ENCODE measurements around the gene COPZ1.
A peak's percentile ranks its signal among the peaks of the same experiment; 100 is the strongest.

COPZ1 gene

GRCh38 chr12:54294152-54294952 is 30.6 kb upstream of the COPZ1 start:
- H2BK5ac ChIP-seq (ENCODE audit: low read depth, low read length, poor library complexity): no peak overlapping the region
- WGBS (ENCODE audit: extremely low coverage, insufficient coverage, insufficient read length): no CpG with 5 or more reads among the region's 9 CpGs
- no peak overlapping the region for H3K18ac ChIP-seq (ENCODE audit: low read length)
- H3K4me3 ChIP-seq (ENCODE audit: low read depth, low read length): no peak overlapping the region
- no peak overlapping the region for H3K4ac ChIP-seq (ENCODE audit: low read depth, low read length)
- no peak overlapping the region for H3K4me2 ChIP-seq (ENCODE audit: low read length)
- no peaks in the 10 kb centered on the region for H3K9me3 ChIP-seq (ENCODE audit: insufficient read depth, low read depth, low read length)
- DNase-seq: peak in 1 of 2 donors; percentile 70
- H3K23ac ChIP-seq (ENCODE audit: low read length): no peak overlapping the region
- H2BK120ac ChIP-seq (ENCODE audit: insufficient read depth, low read length, poor library complexity): no peak overlapping the region
- no peak overlapping the region for H4K12ac ChIP-seq (ENCODE audit: low read depth, low read length)
- no peaks in the 10 kb centered on the region for H3K79me1 ChIP-seq (ENCODE audit: low read length)
- H2AFZ ChIP-seq (ENCODE audit: insufficient read depth, low read length, poor library complexity): no peak overlapping the region
- no peak overlapping the region for H3K14ac ChIP-seq (ENCODE audit: low read length)
- no peaks in the 10 kb centered on the region for H3K79me2 ChIP-seq (ENCODE audit: control insufficient read depth, insufficient read depth, low read length, poor library complexity)
- no peaks in the 10 kb centered on the region for H3K36me3 ChIP-seq (ENCODE audit: control insufficient read depth in 1 of 2, insufficient read depth in 2 of 2, low read length in 2 of 2)
- H4K8ac ChIP-seq (ENCODE audit: low read depth, low read length): no peak overlapping the region
- H3K27ac ChIP-seq (ENCODE audit: low read depth, low read length): no peak overlapping the region
- H3K4me1 ChIP-seq (ENCODE audit: control insufficient read depth in 1 of 2, insufficient read depth in 2 of 2, low read length in 2 of 2): no peaks in the 10 kb centered on the region
- H2BK12ac ChIP-seq (ENCODE audit: low read length): no peak overlapping the region
- no peaks in the 10 kb centered on the region for H3K27me3 ChIP-seq (ENCODE audit: insufficient read depth, low read length)
- H3K9ac ChIP-seq (ENCODE audit: low read length): no peak overlapping the region
- H4K91ac ChIP-seq (ENCODE audit: low read depth, low read length): no peak overlapping the region
- no peak overlapping the region for H2AK5ac ChIP-seq (ENCODE audit: low read length)

GRCh38 chr12:54294953-54295566 is 29.9 kb upstream of the COPZ1 start:
- DNase-seq: no peak
- Histone ChIP-seq H2BK5ac (ENCODE audit: low read depth, low read length, poor library complexity) (no peak overlapping the region), H4K8ac (ENCODE audit: low read depth, low read length) (no peak overlapping the region), H2BK120ac (ENCODE audit: insufficient read depth, low read length, poor library complexity) (no peak overlapping the region), H3K4me1 (ENCODE audit: control insufficient read depth in 1 of 2, insufficient read depth in 2 of 2, low read length in 2 of 2) (peaks cover 2% of the 10 kb centered on the region in 2 experiments), H3K9me3 (ENCODE audit: insufficient read depth, low read depth, low read length) (no peaks in the 10 kb centered on the region), H3K79me1 (ENCODE audit: low read length) (no peaks in the 10 kb centered on the region), H3K23ac (ENCODE audit: low read length) (no peak overlapping the region), H2BK12ac (ENCODE audit: low read length) (no peak overlapping the region), H3K14ac (ENCODE audit: low read length) (no peak overlapping the region), H3K79me2 (ENCODE audit: control insufficient read depth, insufficient read depth, low read length, poor library complexity) (no peaks in the 10 kb centered on the region), H3K36me3 (ENCODE audit: control insufficient read depth in 1 of 2, insufficient read depth in 2 of 2, low read length in 2 of 2) (no peaks in the 10 kb centered on the region), H2AFZ (ENCODE audit: insufficient read depth, low read length, poor library complexity) (no peak overlapping the region), H3K18ac (ENCODE audit: low read length) (no peak overlapping the region), H3K27ac (ENCODE audit: low read depth, low read length) (no peak overlapping the region), H4K91ac (ENCODE audit: low read depth, low read length) (no peak overlapping the region), H4K12ac (ENCODE audit: low read depth, low read length) (no peak overlapping the region), H3K4ac (ENCODE audit: low read depth, low read length) (no peak overlapping the region), H3K27me3 (ENCODE audit: insufficient read depth, low read length) (no peaks in the 10 kb centered on the region), H3K4me3 (ENCODE audit: low read depth, low read length) (no peak overlapping the region), H2AK5ac (ENCODE audit: low read length) (no peak overlapping the region), H3K9ac (ENCODE audit: low read length) (no peak overlapping the region), H3K4me2 (ENCODE audit: low read length) (no peak overlapping the region)
- WGBS (ENCODE audit: extremely low coverage, insufficient coverage, insufficient read length): no CpG with 5 or more reads among the region's 9 CpGs

GRCh38 chr12:54296393-54297099 is 28.4 kb upstream of the COPZ1 start:
- H3K9ac ChIP-seq (ENCODE audit: low read length): no peak overlapping the region
- peaks cover 2% of the 10 kb centered on the region for H3K79me1 ChIP-seq (ENCODE audit: low read length)
- no peaks in the 10 kb centered on the region for H3K9me3 ChIP-seq (ENCODE audit: insufficient read depth, low read depth, low read length)
- no peak overlapping the region for H3K23ac ChIP-seq (ENCODE audit: low read length)
- no peak overlapping the region for H2AFZ ChIP-seq (ENCODE audit: insufficient read depth, low read length, poor library complexity)
- H3K36me3 ChIP-seq (ENCODE audit: control insufficient read depth in 1 of 2, insufficient read depth in 2 of 2, low read length in 2 of 2): no peaks in the 10 kb centered on the region
- no peaks in the 10 kb centered on the region for H3K79me2 ChIP-seq (ENCODE audit: control insufficient read depth, insufficient read depth, low read length, poor library complexity)
- H3K18ac ChIP-seq (ENCODE audit: low read length): no peak overlapping the region
- H3K27me3 ChIP-seq (ENCODE audit: insufficient read depth, low read length): no peaks in the 10 kb centered on the region
- H2BK5ac ChIP-seq (ENCODE audit: low read depth, low read length, poor library complexity): no peak overlapping the region
- H3K4me2 ChIP-seq (ENCODE audit: low read length): no peak overlapping the region
- H3K27ac ChIP-seq (ENCODE audit: low read depth, low read length): no peak overlapping the region
- no peak overlapping the region for H2BK120ac ChIP-seq (ENCODE audit: insufficient read depth, low read length, poor library complexity)
- WGBS (ENCODE audit: extremely low coverage, insufficient coverage, insufficient read length): no CpG with 5 or more reads among the region's 5 CpGs
- H3K4me1 ChIP-seq (ENCODE audit: control insufficient read depth in 1 of 2, insufficient read depth in 2 of 2, low read length in 2 of 2): peaks cover 13% of the 10 kb centered on the region in 2 experiments
- no peak overlapping the region for H3K14ac ChIP-seq (ENCODE audit: low read length)
- no peak overlapping the region for H2BK12ac ChIP-seq (ENCODE audit: low read length)
- no peak overlapping the region for H4K91ac ChIP-seq (ENCODE audit: low read depth, low read length)
- H4K12ac ChIP-seq (ENCODE audit: low read depth, low read length): no peak overlapping the region
- no peak overlapping the region for H3K4me3 ChIP-seq (ENCODE audit: low read depth, low read length)
- H3K4ac ChIP-seq (ENCODE audit: low read depth, low read length): no peak overlapping the region
- H2AK5ac ChIP-seq (ENCODE audit: low read length): no peak overlapping the region
- no peak overlapping the region for H4K8ac ChIP-seq (ENCODE audit: low read depth, low read length)
- DNase-seq: no peak

- Histone ChIP-seq H3K4me2 (ENCODE audit: low read length) (no peak overlapping the region), H3K27me3 (ENCODE audit: insufficient read depth, low read length) (no peaks in the 10 kb centered on the region)
- WGBS (ENCODE audit: extremely low coverage, insufficient coverage, insufficient read length): no CpG with 5 or more reads among the region's 5 CpGs
Observed at GRCh38 chr12:54298904-54299303, 26.0 kb upstream of the COPZ1 start.

More at GRCh38 chr12:54298904-54299303, 26.0 kb upstream of the COPZ1 start:
- DNase-seq: no peak
- H4K12ac ChIP-seq (ENCODE audit: low read depth, low read length): no peak overlapping the region
- H3K4ac ChIP-seq (ENCODE audit: low read depth, low read length): no peak overlapping the region
- H2BK12ac ChIP-seq (ENCODE audit: low read length): no peak overlapping the region
- no peak overlapping the region for H3K18ac ChIP-seq (ENCODE audit: low read length)
- no peak overlapping the region for H3K4me3 ChIP-seq (ENCODE audit: low read depth, low read length)
- H2AK5ac ChIP-seq (ENCODE audit: low read length): no peak overlapping the region
- H3K4me1 ChIP-seq (ENCODE audit: control insufficient read depth in 1 of 2, insufficient read depth in 2 of 2, low read length in 2 of 2): peaks cover 13 to 14% of the 10 kb centered on the region in 2 experiments
- H3K79me1 ChIP-seq (ENCODE audit: low read length): peaks cover 2% of the 10 kb centered on the region
- H2AFZ ChIP-seq (ENCODE audit: insufficient read depth, low read length, poor library complexity): no peak overlapping the region
- no peak overlapping the region for H4K8ac ChIP-seq (ENCODE audit: low read depth, low read length)
- H2BK5ac ChIP-seq (ENCODE audit: low read depth, low read length, poor library complexity): no peak overlapping the region
- no peaks in the 10 kb centered on the region for H3K9me3 ChIP-seq (ENCODE audit: insufficient read depth, low read depth, low read length)
- no peak overlapping the region for H3K14ac ChIP-seq (ENCODE audit: low read length)
- H4K91ac ChIP-seq (ENCODE audit: low read depth, low read length): no peak overlapping the region
- H3K36me3 ChIP-seq (ENCODE audit: control insufficient read depth in 1 of 2, insufficient read depth in 2 of 2, low read length in 2 of 2): no peaks in the 10 kb centered on the region
- no peak overlapping the region for H3K27ac ChIP-seq (ENCODE audit: low read depth, low read length)
- H3K79me2 ChIP-seq (ENCODE audit: control insufficient read depth, insufficient read depth, low read length, poor library complexity): no peaks in the 10 kb centered on the region
- no peak overlapping the region for H3K9ac ChIP-seq (ENCODE audit: low read length)
- H3K23ac ChIP-seq (ENCODE audit: low read length): no peak overlapping the region
- H2BK120ac ChIP-seq (ENCODE audit: insufficient read depth, low read length, poor library complexity): no peak overlapping the region

Data from trophoblast cell (in vitro differentiated cells and primary cell).